Caco-2 (cell line): ENCODE results near the gene ALG1L2. TPM values are rescaled to one million over a fixed set of nuclear protein-coding genes. Genes with fewer than 3 reads are reported as not detected.
"Not testable (repeated sequence)": the region's sequence is repeated elsewhere in the genome, so short reads cannot be mapped to it uniquely, and the experiment has no call there.

ENCODE experiments used
- Bru-seq: library from RNA; stranded (reverse); fragments of 400-500 nt; gene quantifications from one replicate; lab custom pipeline; 2021; lab: Mats Ljungman, UMichigan
- BruChase-seq, 2 experiments: library from RNA; stranded (reverse); fragments of 400-500 nt; gene quantifications; one replicate each; lab custom pipeline; 2021; lab: Mats Ljungman, UMichigan
- BruUV-seq: library from RNA; stranded (reverse); fragments of 400-500 nt; replicated peaks from 2 replicates; lab custom pipeline; 2021; lab: Mats Ljungman, UMichigan
- CTCF ChIA-PET: fragments of 300-600 bp; sonication (Branson Sonifier 250); formaldehyde crosslinking; loops from one replicate; lab custom pipeline; 2022; ENCODE audit warnings: antibody characterized with exemption; lab: Charles Lee
- POLR2A ChIA-PET: fragments of 300-600 bp; sonication (Branson Sonifier 250); formaldehyde crosslinking; loops from one replicate; lab custom pipeline; 2022; ENCODE audit warnings: antibody characterized with exemption; lab: Charles Lee
- DNase-seq, 2 experiments: peaks; one replicate each; pipeline versions ENCODE4 v3.0.0 to v3.0.0-alpha.2; 2020 to 2022
- H3K27me3 ChIP-seq: replicated peaks from 2 replicates; pipeline ENCODE4 v1.6.0; 2011; ENCODE audit warnings: low read length; ENCODE audit not compliant: control insufficient read depth, insufficient read depth
- H3K36me3 ChIP-seq: 2 replicates; pipeline ENCODE4 v1.5.1; 2011; ENCODE audit warnings: low read length; ENCODE audit not compliant: control insufficient read depth, insufficient read depth
- H3K4me1 ChIP-seq: fragments of 250-450 bp; sonication (Bioruptor Pico); 2 replicates; pipeline ENCODE4 v1.5.1; 2020; ENCODE audit warnings: mild to moderate bottlenecking
- H3K4me3 ChIP-seq: 2 replicates; pipeline ENCODE4 v1.5.1; 2011; ENCODE audit warnings: low read depth, mild to moderate bottlenecking, control low read depth, low read length
- H3K9me3 ChIP-seq: fragments of 250-450 bp; sonication (Bioruptor Pico); 2 replicates; pipeline ENCODE4 v1.5.1; 2020; ENCODE audit warnings: mild to moderate bottlenecking, moderate library complexity
- H3K27ac Mint-ChIP-seq: one replicate; pipeline ENCODE4 v1.8.0; 2022; ENCODE audit warnings: mixed read lengths; ENCODE audit not compliant: unreplicated experiment
- H3K27me3 Mint-ChIP-seq: one replicate; pipeline ENCODE4 v1.8.0; 2022; ENCODE audit warnings: mixed read lengths; ENCODE audit not compliant: insufficient read depth, unreplicated experiment
- H3K36me3 Mint-ChIP-seq: one replicate; pipeline ENCODE4 v1.8.0; 2022; ENCODE audit warnings: mild to moderate bottlenecking, mixed read lengths; ENCODE audit not compliant: insufficient read depth, unreplicated experiment
- H3K4me1 Mint-ChIP-seq: one replicate; pipeline ENCODE4 v1.8.0; 2022; ENCODE audit warnings: low read depth, mixed read lengths; ENCODE audit not compliant: unreplicated experiment
- H3K4me3 Mint-ChIP-seq: one replicate; pipeline ENCODE4 v1.8.0; 2022; ENCODE audit warnings: mild to moderate bottlenecking, moderate library complexity, mixed read lengths; ENCODE audit not compliant: unreplicated experiment
- H3K9me3 Mint-ChIP-seq: one replicate; pipeline ENCODE4 v1.8.0; 2022; ENCODE audit warnings: mixed read lengths; ENCODE audit not compliant: unreplicated experiment
- intact Hi-C: fragments of 100-400 bp; cut with micrococcal nuclease; formaldehyde crosslinking; loops from one replicate; pipeline ENCODE4 v1.10.0; 2022; ENCODE audit not compliant: unreplicated experiment
- long read RNA-seq: library from polyadenylated mRNA; stranded (forward); transcript quantifications from one replicate; pipeline ENCODE4 v2.0.0, GENCODE V29; 2022
- total RNA-seq: library from RNA; stranded (reverse); gene quantifications from 2 replicates; pipeline ENCODE4 v1.2.3, GENCODE V29; 2022
- TF ChIP-seq, protein P1 (sequence below), 2 experiments: fragments of 200-600 bp in 1 of 2; IDR thresholded peaks; 1 replicate in 1 of 2; 2 replicates in 1 of 2; pipeline versions ENCODE4 v1.5.1 to v1.8.0; 2011 to 2022; ENCODE audit warnings: antibody characterized with exemption in 1 of 2, control low read depth in 1 of 2, inconsistent platforms in 1 of 2, low read depth in 1 of 2, low read length in 1 of 2, mild to moderate bottlenecking in 1 of 2, moderate library complexity in 1 of 2; ENCODE audit not compliant: insufficient read depth in 1 of 2, severe bottlenecking in 1 of 2, unreplicated experiment in 1 of 2

The ALG1L2 gene
- total RNA-seq (1.0 and 1.6 TPM in 2 replicates), Bru-seq, nascent RNA (percentile 5 among the genes with signal in this experiment), BruChase-seq, experiment 1, labeled RNA remaining after a 2-hour chase (percentile 9 among the genes with signal in this experiment), BruChase-seq, experiment 2, labeled RNA remaining after a 6-hour chase (percentile 14 among the genes with signal in this experiment)
- long read RNA-seq, partial matches to known transcripts, result 0 of 10 reads
- long read RNA-seq, other reads (novel, unspliced or antisense), result 10 of 10 reads

- H3K9me3 Mint-ChIP-seq, result no peaks in the 10 kb centered on the region
- DNase-seq, result no peak
- no peak within 1 kb of the TSS for H3K27ac Mint-ChIP-seq
- Histone ChIP-seq H3K4me1 (no peaks in the 10 kb centered on the region), H3K27me3 (no peaks in the 10 kb centered on the region), H3K4me3 (no peak within 1 kb of the TSS), H3K9me3 (no peaks in the 10 kb centered on the region), H3K36me3 (no peaks in the 10 kb centered on the region)
- H3K36me3 Mint-ChIP-seq, result no peaks in the 10 kb centered on the region
- H3K4me1 Mint-ChIP-seq, result peaks cover 7% of the 10 kb centered on the region
- ChIA-PET POLR2A (no interaction called here), CTCF (no interaction called here)
- TF ChIP-seq, protein P1, sequence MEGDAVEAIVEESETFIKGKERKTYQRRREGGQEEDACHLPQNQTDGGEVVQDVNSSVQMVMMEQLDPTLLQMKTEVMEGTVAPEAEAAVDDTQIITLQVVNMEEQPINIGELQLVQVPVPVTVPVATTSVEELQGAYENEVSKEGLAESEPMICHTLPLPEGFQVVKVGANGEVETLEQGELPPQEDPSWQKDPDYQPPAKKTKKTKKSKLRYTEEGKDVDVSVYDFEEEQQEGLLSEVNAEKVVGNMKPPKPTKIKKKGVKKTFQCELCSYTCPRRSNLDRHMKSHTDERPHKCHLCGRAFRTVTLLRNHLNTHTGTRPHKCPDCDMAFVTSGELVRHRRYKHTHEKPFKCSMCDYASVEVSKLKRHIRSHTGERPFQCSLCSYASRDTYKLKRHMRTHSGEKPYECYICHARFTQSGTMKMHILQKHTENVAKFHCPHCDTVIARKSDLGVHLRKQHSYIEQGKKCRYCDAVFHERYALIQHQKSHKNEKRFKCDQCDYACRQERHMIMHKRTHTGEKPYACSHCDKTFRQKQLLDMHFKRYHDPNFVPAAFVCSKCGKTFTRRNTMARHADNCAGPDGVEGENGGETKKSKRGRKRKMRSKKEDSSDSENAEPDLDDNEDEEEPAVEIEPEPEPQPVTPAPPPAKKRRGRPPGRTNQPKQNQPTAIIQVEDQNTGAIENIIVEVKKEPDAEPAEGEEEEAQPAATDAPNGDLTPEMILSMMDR (IDR thresholded peaks at IDR 0.05; ENCODE audit: insufficient read depth in 1 of 2, low read depth in 1 of 2, low read length in 1 of 2, severe bottlenecking in 1 of 2, unreplicated experiment in 1 of 2), result no peak
- intact Hi-C loops, result no loop called here
- H3K27me3 Mint-ChIP-seq, result no peaks in the 10 kb centered on the region
- no TSS peak for BruUV-seq
- H3K4me3 Mint-ChIP-seq, result no peak within 1 kb of the TSS
These were observed at the start of gene ALG1L2 for GRCh38 chr3:130081351-130081881. Gene ALG1L2 (plus strand): TSS chr3:130081831. CDS start chr3:130082017, 186 bp downstream.

DNA sequence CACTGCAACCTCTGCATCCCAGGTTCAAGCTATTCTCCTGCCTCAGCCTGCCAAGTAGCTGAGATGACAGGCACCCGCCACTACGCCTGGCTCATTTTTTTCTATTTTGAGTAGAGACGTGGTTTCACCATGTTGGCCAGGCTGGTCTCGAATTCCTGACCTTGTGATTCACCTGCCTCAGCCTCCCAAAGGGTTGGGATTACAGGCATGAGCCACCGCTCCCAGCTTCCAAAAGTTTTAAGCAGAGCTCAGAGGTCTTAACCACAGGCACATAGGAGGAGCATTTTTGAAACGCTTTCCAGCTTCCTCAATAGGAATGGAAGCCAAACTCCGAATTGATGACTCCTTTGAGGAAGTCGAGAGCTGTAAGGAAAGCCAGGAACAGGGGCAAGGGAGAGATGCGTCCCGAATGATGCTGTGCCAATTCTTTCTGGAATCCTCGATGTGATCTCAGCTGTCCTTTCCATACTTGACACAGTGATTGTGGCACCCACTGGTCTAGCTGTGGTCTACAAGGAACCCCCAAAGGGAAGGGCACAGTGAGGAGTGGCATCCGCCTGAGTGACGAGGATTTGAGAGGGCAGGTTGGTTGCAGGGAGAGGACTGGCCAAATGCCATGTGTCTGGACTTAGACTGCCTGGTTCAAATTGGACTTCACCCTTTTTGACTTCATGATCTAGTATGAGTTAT, 44.4 kb upstream of the ALG1L2 start:
- H3K4me1 Mint-ChIP-seq, POLR2A ChIA-PET, DNase-seq, H3K27me3 ChIP-seq, H3K27ac Mint-ChIP-seq, BruUV-seq, H3K36me3 Mint-ChIP-seq, H3K9me3 Mint-ChIP-seq, intact Hi-C loops, H3K9me3 ChIP-seq, H3K4me3 Mint-ChIP-seq, H3K4me3 ChIP-seq, H3K27me3 Mint-ChIP-seq, H3K36me3 ChIP-seq, CTCF ChIA-PET, H3K4me1 ChIP-seq: not testable (repeated sequence)

- H3K4me1 Mint-ChIP-seq, DNase-seq, H3K4me3 Mint-ChIP-seq, POLR2A ChIA-PET, BruUV-seq, H3K27me3 ChIP-seq, H3K36me3 ChIP-seq, H3K27ac Mint-ChIP-seq, H3K27me3 Mint-ChIP-seq, H3K9me3 ChIP-seq, CTCF ChIA-PET, H3K4me1 ChIP-seq, H3K9me3 Mint-ChIP-seq, H3K4me3 ChIP-seq, intact Hi-C loops, H3K36me3 Mint-ChIP-seq: not testable (repeated sequence)
These were observed 38.9 kb upstream of the ALG1L2 start for GRCh38 chr3:130042736-130043135.

DNA sequence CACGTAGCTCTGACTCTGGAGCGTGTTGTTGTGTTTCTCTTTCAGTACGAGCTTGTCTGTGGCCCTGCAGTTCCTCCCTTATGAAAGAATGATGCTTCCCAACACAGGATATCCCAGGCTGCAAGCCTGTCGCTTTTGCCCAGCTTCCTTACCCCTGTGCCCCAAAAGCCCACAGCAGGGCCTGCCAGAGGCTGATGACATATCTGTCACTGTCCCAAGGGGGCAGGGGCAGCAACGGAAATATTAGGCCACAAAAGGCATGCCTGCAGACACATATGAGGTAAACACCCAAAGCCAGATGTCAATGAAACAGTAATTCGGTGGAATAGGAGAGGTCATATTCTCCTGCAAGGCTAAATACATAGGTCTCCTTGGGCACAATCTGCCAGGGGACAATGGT, 38.0 kb upstream of the ALG1L2 start:
- H3K9me3 ChIP-seq, H3K36me3 ChIP-seq, DNase-seq, H3K4me1 ChIP-seq, H3K4me3 Mint-ChIP-seq, H3K27ac Mint-ChIP-seq, H3K36me3 Mint-ChIP-seq, H3K9me3 Mint-ChIP-seq, H3K27me3 ChIP-seq, H3K27me3 Mint-ChIP-seq, BruUV-seq, CTCF ChIA-PET, POLR2A ChIA-PET, H3K4me1 Mint-ChIP-seq, H3K4me3 ChIP-seq: not testable (repeated sequence)
- intact Hi-C loops, result loop anchor here (2.0 kb wide), 1 partner anchor 45 kb away; no protein-coding TSS in a partner anchor
